ENCODE data around the gene MYG1.

MYG1 gene

GRCh38 chr12:53345486-53346188 is 46.1 kb downstream of the MYG1 start:
- Histone ChIP-seq H3K9me3 (ENCODE audit: control extremely low read depth in 1 of 5, control insufficient read depth in 4 of 5, insufficient read depth in 2 of 5, low read depth in 1 of 5, low read length in 4 of 5) (no peaks in the 10 kb centered on the region), H3K4me1 (ENCODE audit: control extremely low read depth in 1 of 4, control insufficient read depth in 4 of 4, insufficient read depth in 4 of 4, low read length in 3 of 4) (peaks cover 0 to 22% (median 17%) of the 10 kb centered on the region in 4 experiments), H3K27me3 (replicated peaks in 2 of 5; ENCODE audit: control insufficient read depth in 4 of 5, insufficient read depth in 5 of 5, low read length in 4 of 5) (peaks cover 0 to 2% (median 0%) of the 10 kb centered on the region in 5 experiments), H3K36me3 (ENCODE audit: control insufficient read depth in 4 of 4, insufficient read depth in 4 of 4, low read length in 3 of 4) (no peaks in the 10 kb centered on the region), H3K4me3 (ENCODE audit: control insufficient read depth in 1 of 7, extremely low read depth in 1 of 7, insufficient read depth in 4 of 7, low read depth in 2 of 7, low read length in 6 of 7) (peak overlapping the region in 6 of 7 experiments; percentile 70 to 91 (median 78)), H3K27ac (ENCODE audit: insufficient read depth in 1 of 2, low read depth in 1 of 2, low read length in 2 of 2, poor library complexity in 1 of 2, severe bottlenecking in 2 of 2) (no peak overlapping the region)
- WGBS (ENCODE audit: insufficient coverage), result 60% methylated on average over 1 of the region's 10 CpGs
- no peak for DNase-seq
- ChIA-PET CTCF (interaction anchor here (0.6 to 15.7 kb wide), 35 partner anchors 8 to 186 kb away, joined by 3 to 489 read pairs (median 5); partner anchors contain the start of genes AAAS, AMHR2, MYG1 and PFDN5), POLR2A (interaction anchor here (1.0 to 1.7 kb wide), 5 partner anchors 20 to 148 kb away, joined by 3 to 16 read pairs (median 4); partner anchors contain the start of gene AAAS)

DNA sequence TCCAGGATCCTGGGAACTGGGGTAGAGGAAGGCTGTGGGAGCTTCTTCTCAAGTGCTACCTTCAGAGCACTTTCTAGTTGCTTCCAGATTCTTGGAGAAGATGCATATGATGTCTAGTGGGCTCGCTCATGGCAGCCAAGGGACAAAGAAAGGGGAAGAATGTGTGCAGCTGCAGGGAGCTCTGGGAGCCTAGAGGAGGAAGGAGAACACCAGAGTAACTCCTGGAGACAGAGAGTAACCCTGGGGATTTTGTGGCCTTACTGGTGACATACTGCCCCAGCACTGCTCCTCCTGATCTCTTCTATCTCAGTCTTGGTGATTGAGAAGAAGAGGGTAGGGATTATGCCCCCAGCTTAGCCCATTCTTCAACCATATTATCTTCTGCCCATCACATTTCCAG is 47.0 kb downstream of the MYG1 start:
- 90% methylated on average over 1 of the region's 1 CpG for WGBS (ENCODE audit: insufficient coverage)
- POLR2A ChIA-PET, result no interaction called here
- peaks cover 0 to 2% (median 0%) of the 10 kb centered on the region in 5 experiments for H3K27me3 ChIP-seq (replicated peaks in 2 of 5; ENCODE audit: control insufficient read depth in 4 of 5, insufficient read depth in 5 of 5, low read length in 4 of 5)
- H3K4me3 ChIP-seq (ENCODE audit: control insufficient read depth in 1 of 7, extremely low read depth in 1 of 7, insufficient read depth in 4 of 7, low read depth in 2 of 7, low read length in 6 of 7), result no peak overlapping the region
- CTCF ChIA-PET, result interaction anchor here (0.6 to 15.7 kb wide), 15 partner anchors 8 to 163 kb away, joined by 3 to 489 read pairs (median 5); partner anchors contain the start of genes AAAS, AMHR2, PFDN5 and SP7
- peaks cover 0 to 22% (median 17%) of the 10 kb centered on the region in 4 experiments for H3K4me1 ChIP-seq (ENCODE audit: control extremely low read depth in 1 of 4, control insufficient read depth in 4 of 4, insufficient read depth in 4 of 4, low read length in 3 of 4)
- DNase-seq, result no peak
- H3K27ac ChIP-seq (ENCODE audit: insufficient read depth in 1 of 2, low read depth in 1 of 2, low read length in 2 of 2, poor library complexity in 1 of 2, severe bottlenecking in 2 of 2), result no peak overlapping the region
- H3K9me3 ChIP-seq (ENCODE audit: control extremely low read depth in 1 of 5, control insufficient read depth in 4 of 5, insufficient read depth in 2 of 5, low read depth in 1 of 5, low read length in 4 of 5), result no peaks in the 10 kb centered on the region
- no peaks in the 10 kb centered on the region for H3K36me3 ChIP-seq (ENCODE audit: control insufficient read depth in 4 of 4, insufficient read depth in 4 of 4, low read length in 3 of 4)

- POLR2A ChIA-PET, result no interaction called here
- DNase-seq, result no peak
Observed at GRCh38 chr12:53347905-53348304, 48.4 kb downstream of the MYG1 start.

GRCh38 chr12:53352331-53353256 is 53.1 kb downstream of the MYG1 start:
- peak; percentile 88 to 95 (median 90) for DNase-seq
- H3K9me3 ChIP-seq (ENCODE audit: control extremely low read depth in 1 of 5, control insufficient read depth in 4 of 5, insufficient read depth in 2 of 5, low read depth in 1 of 5, low read length in 4 of 5), result no peaks in the 10 kb centered on the region
- H3K27ac ChIP-seq (ENCODE audit: insufficient read depth in 1 of 2, low read depth in 1 of 2, low read length in 2 of 2, poor library complexity in 1 of 2, severe bottlenecking in 2 of 2), result no peak overlapping the region
- POLR2A ChIA-PET, result interaction anchor here (0.9 to 1.2 kb wide), 4 partner anchors 26 to 69 kb away, joined by 3 to 6 read pairs (median 4); no protein-coding TSS in a partner anchor
- no peaks in the 10 kb centered on the region for H3K36me3 ChIP-seq (ENCODE audit: control insufficient read depth in 4 of 4, insufficient read depth in 4 of 4, low read length in 3 of 4)
- no peak overlapping the region for H3K4me3 ChIP-seq (ENCODE audit: control insufficient read depth in 1 of 7, extremely low read depth in 1 of 7, insufficient read depth in 4 of 7, low read depth in 2 of 7, low read length in 6 of 7)
- CTCF ChIA-PET, result interaction anchor here (0.5 to 15.7 kb wide), 35 partner anchors 9 to 161 kb away, joined by 3 to 489 read pairs (median 4); partner anchors contain the start of genes AAAS, AMHR2, NPFF and SP1
- H3K4me1 ChIP-seq (ENCODE audit: control extremely low read depth in 1 of 4, control insufficient read depth in 4 of 4, insufficient read depth in 4 of 4, low read length in 3 of 4), result peaks cover 1 to 8% (median 4%) of the 10 kb centered on the region in 4 experiments
- H3K27me3 ChIP-seq (replicated peaks in 2 of 5; ENCODE audit: control insufficient read depth in 4 of 5, insufficient read depth in 5 of 5, low read length in 4 of 5), result no peaks in the 10 kb centered on the region
- WGBS (ENCODE audit: insufficient coverage), result 66% methylated on average over 21 of the region's 21 CpGs

More at GRCh38 chr12:53347905-53348304, 48.4 kb downstream of the MYG1 start:
- Histone ChIP-seq H3K36me3 (ENCODE audit: control insufficient read depth in 4 of 4, insufficient read depth in 4 of 4, low read length in 3 of 4) (no peaks in the 10 kb centered on the region), H3K27me3 (replicated peaks in 2 of 5; ENCODE audit: control insufficient read depth in 4 of 5, insufficient read depth in 5 of 5, low read length in 4 of 5) (peaks cover 0 to 2% (median 0%) of the 10 kb centered on the region in 5 experiments), H3K4me3 (ENCODE audit: control insufficient read depth in 1 of 7, extremely low read depth in 1 of 7, insufficient read depth in 4 of 7, low read depth in 2 of 7, low read length in 6 of 7) (no peak overlapping the region), H3K9me3 (ENCODE audit: control extremely low read depth in 1 of 5, control insufficient read depth in 4 of 5, insufficient read depth in 2 of 5, low read depth in 1 of 5, low read length in 4 of 5) (no peaks in the 10 kb centered on the region), H3K27ac (ENCODE audit: insufficient read depth in 1 of 2, low read depth in 1 of 2, low read length in 2 of 2, poor library complexity in 1 of 2, severe bottlenecking in 2 of 2) (no peak overlapping the region), H3K4me1 (ENCODE audit: control extremely low read depth in 1 of 4, control insufficient read depth in 4 of 4, insufficient read depth in 4 of 4, low read length in 3 of 4) (peaks cover 1 to 25% (median 19%) of the 10 kb centered on the region in 4 experiments)
- CTCF ChIA-PET, result interaction anchor here (0.5 to 15.7 kb wide), 9 partner anchors 7 to 120 kb away, joined by 3 to 489 read pairs (median 3); partner anchors contain the start of genes AAAS, AMHR2 and SP7
- 100% methylated on average over 2 of the region's 4 CpGs for WGBS (ENCODE audit: insufficient coverage)

GRCh38 chr12:53353257-53353655 is 53.8 kb downstream of the MYG1 start:
- CTCF ChIA-PET, result interaction anchor here (0.5 to 15.7 kb wide), 16 partner anchors 8 to 156 kb away, joined by 3 to 489 read pairs (median 8); partner anchors contain the start of genes AAAS, AMHR2, NPFF and SP1
- peaks cover 1 to 8% (median 4%) of the 10 kb centered on the region in 4 experiments for H3K4me1 ChIP-seq (ENCODE audit: control extremely low read depth in 1 of 4, control insufficient read depth in 4 of 4, insufficient read depth in 4 of 4, low read length in 3 of 4)
- H3K4me3 ChIP-seq (ENCODE audit: control insufficient read depth in 1 of 7, extremely low read depth in 1 of 7, insufficient read depth in 4 of 7, low read depth in 2 of 7, low read length in 6 of 7), result no peak overlapping the region
- POLR2A ChIA-PET, result interaction anchor here (1.1 kb wide), 2 partner anchors 26 to 64 kb away, joined by 3 to 4 read pairs; no protein-coding TSS in a partner anchor
- no peaks in the 10 kb centered on the region for H3K9me3 ChIP-seq (ENCODE audit: control extremely low read depth in 1 of 5, control insufficient read depth in 4 of 5, insufficient read depth in 2 of 5, low read depth in 1 of 5, low read length in 4 of 5)
- no peak for DNase-seq
- no peaks in the 10 kb centered on the region for H3K27me3 ChIP-seq (replicated peaks in 2 of 5; ENCODE audit: control insufficient read depth in 4 of 5, insufficient read depth in 5 of 5, low read length in 4 of 5)
- no peak overlapping the region for H3K27ac ChIP-seq (ENCODE audit: insufficient read depth in 1 of 2, low read depth in 1 of 2, low read length in 2 of 2, poor library complexity in 1 of 2, severe bottlenecking in 2 of 2)
- 90% methylated on average over 5 of the region's 5 CpGs for WGBS (ENCODE audit: insufficient coverage)
- H3K36me3 ChIP-seq (ENCODE audit: control insufficient read depth in 4 of 4, insufficient read depth in 4 of 4, low read length in 3 of 4), result no peaks in the 10 kb centered on the region

- no peaks in the 10 kb centered on the region for H3K27me3 ChIP-seq (replicated peaks in 2 of 5; ENCODE audit: control insufficient read depth in 4 of 5, insufficient read depth in 5 of 5, low read length in 4 of 5)
- WGBS (ENCODE audit: insufficient coverage), result 63% methylated on average over 3 of the region's 3 CpGs
- H3K27ac ChIP-seq (ENCODE audit: insufficient read depth in 1 of 2, low read depth in 1 of 2, low read length in 2 of 2, poor library complexity in 1 of 2, severe bottlenecking in 2 of 2), result no peak overlapping the region
- no peak overlapping the region for H3K4me3 ChIP-seq (ENCODE audit: control insufficient read depth in 1 of 7, extremely low read depth in 1 of 7, insufficient read depth in 4 of 7, low read depth in 2 of 7, low read length in 6 of 7)
- DNase-seq, result no peak
- H3K4me1 ChIP-seq (ENCODE audit: control extremely low read depth in 1 of 4, control insufficient read depth in 4 of 4, insufficient read depth in 4 of 4, low read length in 3 of 4), result peaks cover 1 to 8% (median 4%) of the 10 kb centered on the region in 4 experiments
- ChIA-PET POLR2A (no interaction called here), CTCF (interaction anchor here (0.5 to 15.7 kb wide), 12 partner anchors 8 to 154 kb away, joined by 3 to 489 read pairs (median 6); partner anchors contain the start of genes AAAS, AMHR2, NPFF and SP7)
- H3K36me3 ChIP-seq (ENCODE audit: control insufficient read depth in 4 of 4, insufficient read depth in 4 of 4, low read length in 3 of 4), result no peaks in the 10 kb centered on the region
- no peaks in the 10 kb centered on the region for H3K9me3 ChIP-seq (ENCODE audit: control extremely low read depth in 1 of 5, control insufficient read depth in 4 of 5, insufficient read depth in 2 of 5, low read depth in 1 of 5, low read length in 4 of 5)
Observed at GRCh38 chr12:53355121-53355520, 55.6 kb downstream of the MYG1 start.
